HepG2 (cell line): ENCODE measurements around the gene CA10. TPM values are rescaled to one million over a fixed set of nuclear protein-coding genes. Genes with fewer than 3 reads are reported as not detected.

Source experiments
- ATAC-seq: fragments of 200-7000 bp; cut with Tn5 transposase; 3 replicates; pipeline ENCODE4 v1.9.1; 2020; ENCODE audit warnings: mild to moderate bottlenecking, moderate library complexity
- BruUV-seq: library from RNA; stranded (reverse); fragments of 400-500 nt; replicated peaks from 2 replicates; lab custom pipeline; 2021; lab: Mats Ljungman, UMichigan
- CTCF ChIA-PET: fragments of 300-600 bp; formaldehyde crosslinking; extraction: SDS; loops from one replicate; lab custom pipeline; 2021; ENCODE audit warnings: low total read pairs, inconsistent platforms, low intra/inter-chr PET ratio; lab: Yijun Ruan, JAX
- POLR2A ChIA-PET: fragments of 350-600 bp; sonication (Branson Sonifier 250); formaldehyde crosslinking; loops from one replicate; lab custom pipeline; 2020; ENCODE audit warnings: antibody characterized with exemption, inconsistent platforms; lab: Yijun Ruan, JAX
- DNase-seq: peaks from one replicate; pipeline ENCODE4 v3.0.0-alpha.2; 2015; ENCODE audit warnings: low spot score
- FAIRE-seq: peaks from 3 replicates; lab custom pipeline; 2011; peaks lifted over from hg19 to GRCh38; lab: Jason Lieb, UNC
- H2AFZ ChIP-seq: one replicate; pipeline ENCODE4 v1.6.1; 2011; ENCODE audit warnings: low read length, inconsistent platforms
- H3K27ac ChIP-seq: fragments of 300-600 bp; 3 replicates; pipeline ENCODE4 v1.8.0; 2011; ENCODE audit warnings: mixed run types, mild to moderate bottlenecking, mixed read lengths, low read length, inconsistent platforms; ENCODE audit not compliant: insufficient read depth; ENCODE audit errors: extremely low read length
- H3K27me3 ChIP-seq, 2 experiments: fragments of 200-600 bp in 1 of 2; 2 replicates in 1 of 2; 3 replicates in 1 of 2; pipeline versions ENCODE4 v1.6.0 to v1.8.0; 2011; ENCODE audit warnings: low read length in 2 of 2, mild to moderate bottlenecking in 2 of 2, moderate library complexity in 2 of 2, inconsistent platforms in 1 of 2; ENCODE audit not compliant: insufficient read depth in 2 of 2, control insufficient read depth in 1 of 2
- H3K36me3 ChIP-seq, 2 experiments: fragments of 200-600 bp in 1 of 2; replicated peaks in 1 of 2; 2 replicates in 1 of 2; 3 replicates in 1 of 2; pipeline versions ENCODE4 v1.5.1 to v1.8.0; 2011; ENCODE audit warnings: low read length in 2 of 2, inconsistent platforms in 1 of 2; ENCODE audit not compliant: insufficient read depth in 2 of 2, control insufficient read depth in 1 of 2
- H3K4me1 ChIP-seq: 2 replicates; pipeline ENCODE4 v1.5.1; 2012; ENCODE audit warnings: low read length, inconsistent platforms; ENCODE audit not compliant: insufficient read depth
- H3K4me2 ChIP-seq: 2 replicates; pipeline ENCODE4 v1.6.0; 2011; ENCODE audit warnings: low read depth, low read length, inconsistent platforms
- H3K4me3 ChIP-seq, 3 experiments: fragments of 200-600 bp in 1 of 3; sonication (generic), shearing (Covaris generic) in 1 of 3; replicated peaks in 1 of 3; 2 replicates each; pipeline ENCODE4 v1.5.1; 2011 to 2016; ENCODE audit warnings: low read length in 3 of 3, inconsistent platforms in 2 of 3, low read depth in 2 of 3, mild to moderate bottlenecking in 2 of 3, control low read depth in 1 of 3, mixed read lengths in 1 of 3; ENCODE audit not compliant: insufficient read depth in 1 of 3
- H3K79me2 ChIP-seq: one replicate; pipeline ENCODE4 v1.6.1; 2011; ENCODE audit warnings: low read length, inconsistent platforms; ENCODE audit not compliant: insufficient read depth
- H3K9ac ChIP-seq: 2 replicates; pipeline ENCODE4 v1.6.0; 2011; ENCODE audit warnings: mild to moderate bottlenecking, low read depth, low read length, inconsistent platforms; ENCODE audit not compliant: insufficient read depth
- H3K9me3 ChIP-seq: 2 replicates; pipeline ENCODE4 v1.5.1; 2012; ENCODE audit warnings: mild to moderate bottlenecking, low read length
- H4K20me1 ChIP-seq: 2 replicates; pipeline ENCODE4 v1.6.0; 2011; ENCODE audit warnings: inconsistent platforms, mild to moderate bottlenecking, low read length, moderate library complexity; ENCODE audit not compliant: insufficient read depth
- AHR ChIP-seq: IDR thresholded peaks from 2 replicates; pipeline ENCODE4 v1.6.1; 2018; ENCODE audit warnings: missing genetic modification reagents, missing compliant biosample characterization
- ARNTL ChIP-seq: sonication (generic); formaldehyde crosslinking; IDR thresholded peaks from 2 replicates; pipeline ENCODE4 v1.4.0; 2020; ENCODE audit warnings: mild to moderate bottlenecking, missing genetic modification reagents
- BORCS8-MEF2B ChIP-seq: sonication (generic); formaldehyde crosslinking; IDR thresholded peaks from 2 replicates; pipeline ENCODE4 v1.8.0; 2022; ENCODE audit warnings: mild to moderate bottlenecking, missing genetic modification reagents
- GATA4 ChIP-seq: sonication (generic); IDR thresholded peaks from 2 replicates; pipeline ENCODE4 v1.6.1; 2016; ENCODE audit warnings: antibody characterized with exemption, low read depth, borderline replicate concordance
- MAFF ChIP-seq: IDR thresholded peaks from 2 replicates; pipeline ENCODE4 v1.6.1; 2011; ENCODE audit warnings: low read depth, low read length, improper control_type of control experiment
- MAZ ChIP-seq, 2 experiments: sonication (generic) in 1 of 2; formaldehyde crosslinking in 1 of 2; IDR thresholded peaks; 2 replicates each; pipeline versions ENCODE4 v1.5.0 to v1.6.1; 2012 to 2020; ENCODE audit warnings: low read depth in 2 of 2, mild to moderate bottlenecking in 2 of 2, borderline replicate concordance in 1 of 2, improper control_type of control experiment in 1 of 2, low read length in 1 of 2, missing genetic modification reagents in 1 of 2, moderate library complexity in 1 of 2
- NONO ChIP-seq, 2 experiments: fragments of 450-650 bp in 1 of 2; sonication (generic) in 1 of 2; formaldehyde crosslinking in 1 of 2; IDR thresholded peaks in 1 of 2; conservative IDR thresholded peaks in 1 of 2; 2 replicates each; pipeline versions ENCODE4 v1.6.1 to v1.8.0; 2017 to 2022; ENCODE audit warnings: mild to moderate bottlenecking in 1 of 2, missing genetic modification reagents in 1 of 2, moderate library complexity in 1 of 2
- NR2C2 ChIP-seq: sonication (generic); formaldehyde crosslinking; IDR thresholded peaks from 2 replicates; pipeline ENCODE4 v1.4.0; 2020; ENCODE audit warnings: missing genetic modification reagents, mild to moderate bottlenecking, moderate library complexity, borderline replicate concordance
- POLR2AphosphoS5 ChIP-seq: IDR thresholded peaks from 2 replicates; pipeline ENCODE4 v1.6.1; 2012; ENCODE audit warnings: low read depth, low read length
- PRPF4 ChIP-seq: fragments of 200-400 bp; formaldehyde crosslinking; IDR thresholded peaks from 2 replicates; pipeline ENCODE4 v1.6.1; 2016; ENCODE audit warnings: low read length, low read depth; ENCODE audit not compliant: poor library complexity, severe bottlenecking
- ZNF543 ChIP-seq: sonication (generic); formaldehyde crosslinking; IDR thresholded peaks from 2 replicates; pipeline ENCODE4 v1.4.0; 2020; ENCODE audit warnings: mild to moderate bottlenecking, missing genetic modification reagents
- ZNF598 ChIP-seq: sonication (generic); formaldehyde crosslinking; IDR thresholded peaks from 2 replicates; pipeline ENCODE4 v1.5.1; 2020; ENCODE audit warnings: mild to moderate bottlenecking, missing genetic modification reagents, borderline replicate concordance
- ZNF605 ChIP-seq: sonication (generic); formaldehyde crosslinking; IDR thresholded peaks from 2 replicates; pipeline ENCODE4 v1.8.0; 2022; ENCODE audit warnings: mild to moderate bottlenecking, missing genetic modification reagents
- ZNF615 ChIP-seq: sonication (generic); formaldehyde crosslinking; IDR thresholded peaks from 2 replicates; pipeline ENCODE4 v1.5.0; 2020; ENCODE audit warnings: mild to moderate bottlenecking, missing genetic modification reagents, borderline replicate concordance
- WGBS: methylation state at CpG from one replicate; pipeline ENCODE4 v1.1.6; 2017; ENCODE audit warnings: low lambda C conversion rate; 5-methylcytosine and 5-hydroxymethylcytosine counted together
- in situ Hi-C: cut with HindIII; loops from 2 replicates; pipeline ENCODE4 v1.10.0; 2017; ENCODE audit warnings: low pct_unique_long_range_greater_than_20kb; ENCODE audit not compliant: extremely low pct_ligation_motif_present
- intact Hi-C: fragments of 100-400 bp; cut with micrococcal nuclease; formaldehyde crosslinking; loops from one replicate; pipeline ENCODE4 v1.10.0; 2022; ENCODE audit not compliant: unreplicated experiment
- polyA plus RNA-seq, 8 experiments: library from polyadenylated mRNA; depleted of rRNA in 3 of 8; stranded (reverse) in 7 of 8; unstranded in 1 of 8; fragments of >200 nt; fragmentation: Illumina TruSeq in 4 of 8; extraction: Trizol in 4 of 8; gene quantifications; 2 replicates each; pipeline versions ENCODE4 v1.2.1 to v1.2.3, GENCODE V29; 2011 to 2016; ENCODE audit warnings: low read depth in 4 of 8, missing spikeins in 1 of 8, mixed read lengths in 1 of 8; ENCODE audit not compliant: insufficient read depth in 1 of 8
- total RNA-seq, 5 experiments: library from RNA; depleted of rRNA; stranded (reverse); fragments of >200 nt; fragmentation: Illumina TruSeq; extraction: Trizol; gene quantifications; 2 replicates each; pipeline ENCODE4 v1.2.3, GENCODE V29; 2016; ENCODE audit warnings: low read depth in 1 of 5
- TF ChIP-seq, protein P1 (sequence below): sonication (generic); formaldehyde crosslinking; IDR thresholded peaks from 2 replicates; pipeline ENCODE4 v1.9.0; 2022; ENCODE audit warnings: missing genetic modification reagents, mild to moderate bottlenecking, borderline replicate concordance
- TF ChIP-seq, protein P2 (sequence below), 2 experiments: sonication (generic) in 1 of 2; formaldehyde crosslinking in 1 of 2; IDR thresholded peaks; 2 replicates each; pipeline versions ENCODE4 v1.4.0 to v1.6.1; 2018 to 2020; ENCODE audit warnings: missing genetic modification reagents in 2 of 2, borderline replicate concordance in 1 of 2, low read depth in 1 of 2, mild to moderate bottlenecking in 1 of 2, missing biosample characterization in 1 of 2
- TF ChIP-seq, protein P3 (sequence below): sonication (generic); formaldehyde crosslinking; conservative IDR thresholded peaks from 2 replicates; pipeline ENCODE4 v1.8.0; 2022; ENCODE audit warnings: missing genetic modification reagents
- TF ChIP-seq, protein P4 (sequence below): IDR thresholded peaks from 2 replicates; pipeline ENCODE4 v1.6.1; 2016

Gene CA10
- total and polyA plus RNA-seq, 2 of the 13 experiments (the other 11 are each of a cell fraction or from before 2014, with no cell fraction given): not detected

DNA sequence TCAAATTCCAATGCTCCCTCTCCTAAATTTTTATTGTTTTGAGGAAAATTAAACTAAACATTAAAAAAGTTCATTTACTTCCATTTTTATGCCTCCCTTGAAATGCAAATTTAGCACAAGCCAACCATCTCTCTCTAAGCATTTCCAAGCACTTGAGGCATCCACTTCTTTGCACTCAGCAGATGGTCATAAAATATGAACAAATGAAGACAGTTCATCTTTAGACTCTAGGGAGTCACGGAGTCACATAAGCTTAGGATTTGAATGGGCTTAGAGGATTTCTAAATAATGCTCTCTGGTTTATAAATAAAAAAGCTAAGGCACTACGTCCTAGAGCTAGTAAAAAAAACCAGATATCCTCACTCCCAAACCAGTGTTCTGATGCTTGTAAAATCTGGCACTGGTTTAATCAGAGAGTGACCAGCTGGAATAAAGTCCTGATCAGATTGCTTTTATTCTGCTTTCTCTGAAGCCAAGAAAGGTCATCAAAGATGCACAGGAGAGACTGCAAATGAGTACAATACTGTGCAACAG, 204.2 kb downstream of the CA10 start:
- Histone ChIP-seq H3K27me3 (no peaks in the 10 kb centered on the region), H3K9me3 (peaks cover 15% of the 10 kb centered on the region), H3K9ac (no peak overlapping the region), H3K4me3 (no peak overlapping the region), H4K20me1 (no peaks in the 10 kb centered on the region), H3K27ac (no peak overlapping the region), H3K36me3 (no peaks in the 10 kb centered on the region), H3K79me2 (no peaks in the 10 kb centered on the region), H3K4me2 (no peak overlapping the region), H2AFZ (no peak overlapping the region), H3K4me1 (no peaks in the 10 kb centered on the region)
- WGBS: 3% methylated on average over 2 of the region's 2 CpGs
- in situ Hi-C loops (no loop called here), intact Hi-C loops (no loop called here)
- no TSS peak for BruUV-seq
- ChIA-PET CTCF (no interaction called here), POLR2A (no interaction called here)
- DNase-seq (no peak), FAIRE-seq (no peak), ATAC-seq (no peak)
- TF ChIP-seq, protein P1, sequence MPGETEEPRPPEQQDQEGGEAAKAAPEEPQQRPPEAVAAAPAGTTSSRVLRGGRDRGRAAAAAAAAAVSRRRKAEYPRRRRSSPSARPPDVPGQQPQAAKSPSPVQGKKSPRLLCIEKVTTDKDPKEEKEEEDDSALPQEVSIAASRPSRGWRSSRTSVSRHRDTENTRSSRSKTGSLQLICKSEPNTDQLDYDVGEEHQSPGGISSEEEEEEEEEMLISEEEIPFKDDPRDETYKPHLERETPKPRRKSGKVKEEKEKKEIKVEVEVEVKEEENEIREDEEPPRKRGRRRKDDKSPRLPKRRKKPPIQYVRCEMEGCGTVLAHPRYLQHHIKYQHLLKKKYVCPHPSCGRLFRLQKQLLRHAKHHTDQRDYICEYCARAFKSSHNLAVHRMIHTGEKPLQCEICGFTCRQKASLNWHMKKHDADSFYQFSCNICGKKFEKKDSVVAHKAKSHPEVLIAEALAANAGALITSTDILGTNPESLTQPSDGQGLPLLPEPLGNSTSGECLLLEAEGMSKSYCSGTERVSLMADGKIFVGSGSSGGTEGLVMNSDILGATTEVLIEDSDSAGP: no peak
- TF ChIP-seq MAZ (IDR thresholded peaks at IDR 0.05; ENCODE audit: borderline replicate concordance, low read depth, low read length): no peak
- TF ChIP-seq MAZ (CRISPR knock-in tag; IDR thresholded peaks at IDR 0.05; ENCODE audit: low read depth): no peak
- TF ChIP-seq GATA4: no peak
- TF ChIP-seq NR2C2: no peak
- no peak for TF ChIP-seq PRPF4
- TF ChIP-seq, protein P2, sequence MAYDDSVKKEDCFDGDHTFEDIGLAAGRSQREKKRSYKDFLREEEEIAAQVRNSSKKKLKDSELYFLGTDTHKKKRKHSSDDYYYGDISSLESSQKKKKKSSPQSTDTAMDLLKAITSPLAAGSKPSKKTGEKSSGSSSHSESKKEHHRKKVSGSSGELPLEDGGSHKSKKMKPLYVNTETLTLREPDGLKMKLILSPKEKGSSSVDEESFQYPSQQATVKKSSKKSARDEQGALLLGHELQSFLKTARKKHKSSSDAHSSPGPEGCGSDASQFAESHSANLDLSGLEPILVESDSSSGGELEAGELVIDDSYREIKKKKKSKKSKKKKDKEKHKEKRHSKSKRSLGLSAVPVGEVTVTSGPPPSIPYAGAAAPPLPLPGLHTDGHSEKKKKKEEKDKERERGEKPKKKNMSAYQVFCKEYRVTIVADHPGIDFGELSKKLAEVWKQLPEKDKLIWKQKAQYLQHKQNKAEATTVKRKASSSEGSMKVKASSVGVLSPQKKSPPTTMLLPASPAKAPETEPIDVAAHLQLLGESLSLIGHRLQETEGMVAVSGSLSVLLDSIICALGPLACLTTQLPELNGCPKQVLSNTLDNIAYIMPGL (CRISPR knock-in tag; IDR thresholded peaks at IDR 0.05; ENCODE audit: borderline replicate concordance in 1 of 2, low read depth in 1 of 2): no peak
- no peak for TF ChIP-seq POLR2AphosphoS5
- TF ChIP-seq ZNF615 (CRISPR knock-in tag): no peak
- TF ChIP-seq ZNF598 (CRISPR knock-in tag): no peak
- TF ChIP-seq, protein P3, sequence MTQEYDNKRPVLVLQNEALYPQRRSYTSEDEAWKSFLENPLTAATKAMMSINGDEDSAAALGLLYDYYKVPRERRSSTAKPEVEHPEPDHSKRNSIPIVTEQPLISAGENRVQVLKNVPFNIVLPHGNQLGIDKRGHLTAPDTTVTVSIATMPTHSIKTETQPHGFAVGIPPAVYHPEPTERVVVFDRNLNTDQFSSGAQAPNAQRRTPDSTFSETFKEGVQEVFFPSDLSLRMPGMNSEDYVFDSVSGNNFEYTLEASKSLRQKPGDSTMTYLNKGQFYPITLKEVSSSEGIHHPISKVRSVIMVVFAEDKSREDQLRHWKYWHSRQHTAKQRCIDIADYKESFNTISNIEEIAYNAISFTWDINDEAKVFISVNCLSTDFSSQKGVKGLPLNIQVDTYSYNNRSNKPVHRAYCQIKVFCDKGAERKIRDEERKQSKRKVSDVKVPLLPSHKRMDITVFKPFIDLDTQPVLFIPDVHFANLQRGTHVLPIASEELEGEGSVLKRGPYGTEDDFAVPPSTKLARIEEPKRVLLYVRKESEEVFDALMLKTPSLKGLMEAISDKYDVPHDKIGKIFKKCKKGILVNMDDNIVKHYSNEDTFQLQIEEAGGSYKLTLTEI (CRISPR knock-in tag): no peak
- no peak for TF ChIP-seq ARNTL
- TF ChIP-seq ZNF605 (CRISPR knock-in tag): no peak
- TF ChIP-seq ZNF543 (CRISPR knock-in tag): no peak
- TF ChIP-seq NONO (IDR thresholded peaks at IDR 0.05): no peak
- no peak for TF ChIP-seq NONO (CRISPR knock-in tag; conservative IDR thresholded peaks at IDR 0.05)
- TF ChIP-seq, protein P4, sequence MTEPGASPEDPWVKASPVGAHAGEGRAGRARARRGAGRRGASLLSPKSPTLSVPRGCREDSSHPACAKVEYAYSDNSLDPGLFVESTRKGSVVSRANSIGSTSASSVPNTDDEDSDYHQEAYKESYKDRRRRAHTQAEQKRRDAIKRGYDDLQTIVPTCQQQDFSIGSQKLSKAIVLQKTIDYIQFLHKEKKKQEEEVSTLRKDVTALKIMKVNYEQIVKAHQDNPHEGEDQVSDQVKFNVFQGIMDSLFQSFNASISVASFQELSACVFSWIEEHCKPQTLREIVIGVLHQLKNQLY (CRISPR knock-in tag): no peak
- TF ChIP-seq MAFF: no peak
- no peak for TF ChIP-seq BORCS8-MEF2B (CRISPR knock-in tag)
- no peak for TF ChIP-seq AHR
